H7 (cell line): ENCODE results near the gene RGR. TPM values are rescaled to one million over a fixed set of nuclear protein-coding genes. Genes with fewer than 3 reads are reported as not detected.

ENCODE experiments used
- DNase-seq: peaks from one replicate; pipeline ENCODE4 v3.0.0; 2012
- H3K27me3 ChIP-seq: 2 replicates; pipeline ENCODE4 v1.6.0; 2011; ENCODE audit warnings: mild to moderate bottlenecking, low read length; ENCODE audit not compliant: control insufficient read depth, insufficient read depth
- H3K36me3 ChIP-seq: replicated peaks from 2 replicates; pipeline ENCODE4 v1.5.1; 2011; ENCODE audit warnings: low read length; ENCODE audit not compliant: control insufficient read depth, insufficient read depth
- H3K4me3 ChIP-seq: 2 replicates; pipeline ENCODE4 v1.5.1; 2011; ENCODE audit warnings: low read depth, mild to moderate bottlenecking, control low read depth, low read length, moderate library complexity; ENCODE audit not compliant: insufficient read depth
- total RNA-seq: library from RNA; depleted of rRNA; stranded (reverse); fragments of >200 nt; shearing (Covaris generic); gene quantifications from 2 replicates; pipeline ENCODE4 v1.2.3, GENCODE V29; 2014

The RGR gene
- total RNA-seq, 1 experiment from 2014 or later, result not detected

- no peak for DNase-seq
- Histone ChIP-seq H3K36me3 (no peaks in the 10 kb centered on the region), H3K27me3 (peaks cover 3% of the 10 kb centered on the region; the same call in 1 of the 2 replicates), H3K4me3 (no peak overlapping the region)
Observed at GRCh38 chr10:84234479-84234878, 10.4 kb upstream of the RGR start.

GRCh38 chr10:84235096-84235495 lies 9.8 kb upstream of the RGR start:
- H3K4me3 ChIP-seq, result no peak overlapping the region
- peaks cover 3% of the 10 kb centered on the region; the same call in 1 of the 2 replicates for H3K27me3 ChIP-seq
- no peak for DNase-seq
- no peaks in the 10 kb centered on the region for H3K36me3 ChIP-seq

GRCh38 chr10:84236807-84237198 lies 8.1 kb upstream of the RGR start:
- Histone ChIP-seq H3K27me3 (peaks cover 3% of the 10 kb centered on the region; the same call in 1 of the 2 replicates), H3K4me3 (no peak overlapping the region), H3K36me3 (no peaks in the 10 kb centered on the region)
- DNase-seq, result no peak

GRCh38 chr10:84237199-84238051 lies 7.4 kb upstream of the RGR start:
- peaks cover 3% of the 10 kb centered on the region; the same call in 1 of the 2 replicates for H3K27me3 ChIP-seq
- no peaks in the 10 kb centered on the region for H3K36me3 ChIP-seq
- H3K4me3 ChIP-seq, result no peak overlapping the region
- DNase-seq, result peak; percentile 97

- no peak for DNase-seq
- Histone ChIP-seq H3K27me3 (peaks cover 3% of the 10 kb centered on the region; the same call in 1 of the 2 replicates), H3K4me3 (no peak overlapping the region), H3K36me3 (no peaks in the 10 kb centered on the region)
Observed at GRCh38 chr10:84238909-84239308, 5.9 kb upstream of the RGR start.

GRCh38 chr10:84241185-84241790 lies 3.6 kb upstream of the RGR start, which contains the start of gene LRIT1:
Gene LRIT1 (minus strand): TSS chr10:84241546. CDS start chr10:84241439, 107 bp downstream.
- Histone ChIP-seq H3K4me3 (no peak within 1 kb of the TSS), H3K36me3 (no peaks in the 10 kb centered on the region), H3K27me3 (peaks cover 3% of the 10 kb centered on the region; the same call in 1 of the 2 replicates)
- DNase-seq, result no peak

- Histone ChIP-seq H3K36me3 (no peaks in the 10 kb centered on the region), H3K27me3 (no peaks in the 10 kb centered on the region; the same call in 1 of the 2 replicates), H3K4me3 (no peak overlapping the region)
- DNase-seq, result no peak
Observed at GRCh38 chr10:84243759-84244158, 1.1 kb upstream of the RGR start.

GRCh38 chr10:84247496-84247895 lies 2.6 kb downstream of the RGR start:
- Histone ChIP-seq H3K4me3 (no peak overlapping the region), H3K36me3 (no peaks in the 10 kb centered on the region), H3K27me3 (no peaks in the 10 kb centered on the region; the same call in 1 of the 2 replicates)
- DNase-seq, result peak; percentile 32

GRCh38 chr10:84248794-84249193 lies 3.9 kb downstream of the RGR start:
- H3K4me3 ChIP-seq, result no peak overlapping the region
- no peaks in the 10 kb centered on the region; the same call in 1 of the 2 replicates for H3K27me3 ChIP-seq
- DNase-seq, result no peak
- no peaks in the 10 kb centered on the region for H3K36me3 ChIP-seq

- DNase-seq, result no peak
- Histone ChIP-seq H3K4me3 (no peak overlapping the region), H3K36me3 (no peaks in the 10 kb centered on the region), H3K27me3 (peaks cover 4% of the 10 kb centered on the region)
Observed at GRCh38 chr10:84254552-84255478, 10.0 kb downstream of the RGR start.

GRCh38 chr10:84256510-84257342 lies 11.9 kb downstream of the RGR start:
- DNase-seq, result peak; percentile 90
- Histone ChIP-seq H3K27me3 (peaks cover 4% of the 10 kb centered on the region), H3K36me3 (no peaks in the 10 kb centered on the region), H3K4me3 (no peak overlapping the region)

- no peaks in the 10 kb centered on the region for H3K36me3 ChIP-seq
- H3K4me3 ChIP-seq, result no peak overlapping the region
Observed at GRCh38 chr10:84257343-84258020, 12.6 kb downstream of the RGR start.

GRCh38 chr10:84258034-84258695 lies 13.3 kb downstream of the RGR start:
- peaks cover 4% of the 10 kb centered on the region for H3K27me3 ChIP-seq
- no peaks in the 10 kb centered on the region for H3K36me3 ChIP-seq
- no peak for DNase-seq
- H3K4me3 ChIP-seq, result no peak overlapping the region

More at GRCh38 chr10:84257343-84258020, 12.6 kb downstream of the RGR start:
- H3K27me3 ChIP-seq, result peaks cover 4% of the 10 kb centered on the region
- DNase-seq, result no peak
